GM19455 (cell line): ENCODE data around the gene AUTS2.

ENCODE experiments used
- ATAC-seq: cut with Tn5 transposase; IDR thresholded peaks from one replicate; pipeline ENCODE4 v1.9.1; 2021; ENCODE audit not compliant: unreplicated experiment

The AUTS2 gene

DNA sequence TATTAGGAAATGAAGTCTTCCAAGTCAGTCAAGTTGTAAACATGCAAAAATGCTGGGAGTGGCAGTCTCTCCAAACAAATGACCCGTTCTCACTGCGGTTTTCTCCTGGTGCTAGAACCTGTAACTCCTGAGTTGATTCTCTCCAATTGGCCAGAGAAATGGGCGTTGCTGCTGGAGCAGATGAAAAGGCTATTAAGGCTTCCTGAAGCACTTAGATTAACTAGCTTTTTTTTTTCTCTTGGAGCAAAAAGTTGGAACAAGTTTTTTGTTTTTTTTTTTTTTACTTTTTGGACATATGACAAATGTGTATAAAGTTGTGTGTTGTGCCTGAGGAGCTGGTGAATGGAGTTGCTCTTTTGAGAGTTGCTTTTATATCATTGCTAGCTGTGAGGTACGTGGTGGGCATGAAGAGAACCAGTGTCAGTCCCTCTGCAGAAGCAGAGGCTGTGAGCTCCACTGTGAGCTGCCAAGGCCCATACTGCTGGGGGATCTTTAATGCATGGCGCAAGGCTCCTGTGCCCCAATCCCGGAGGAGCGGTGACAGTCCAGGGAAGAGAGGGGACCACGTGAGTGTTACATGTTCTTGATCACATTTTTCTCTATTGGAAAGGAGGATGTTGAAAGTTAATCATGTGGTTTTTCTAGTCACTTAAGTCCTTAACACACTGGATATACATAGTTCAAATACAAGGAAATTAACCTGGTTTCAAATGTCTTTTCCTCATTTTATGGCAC, 1140.0 kb downstream of the AUTS2 start:
- ATAC-seq, result no peak

- ATAC-seq, result no peak
Observed at GRCh38 chr7:70739646-70740210, 1141.5 kb downstream of the AUTS2 start.

DNA sequence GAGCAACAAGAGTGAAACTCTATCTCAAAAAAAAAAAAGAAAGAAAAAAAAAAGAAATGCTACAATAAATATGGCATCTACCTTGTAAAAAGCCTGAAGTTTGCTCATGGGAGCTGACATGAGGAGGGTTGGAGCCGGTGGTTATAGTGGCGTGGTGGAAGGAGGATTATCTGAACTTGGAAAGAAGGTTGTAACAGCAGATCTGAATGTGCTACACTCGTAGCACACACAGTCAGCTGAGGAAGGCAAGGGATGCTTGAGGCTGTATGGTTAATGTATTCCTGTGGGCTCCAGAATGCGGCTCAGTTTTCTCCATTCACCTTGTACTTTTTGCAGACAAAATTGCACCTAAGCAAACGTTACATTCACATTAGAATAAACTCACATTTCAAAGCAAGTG, 1143.4 kb downstream of the AUTS2 start:
- no peak for ATAC-seq

DNA sequence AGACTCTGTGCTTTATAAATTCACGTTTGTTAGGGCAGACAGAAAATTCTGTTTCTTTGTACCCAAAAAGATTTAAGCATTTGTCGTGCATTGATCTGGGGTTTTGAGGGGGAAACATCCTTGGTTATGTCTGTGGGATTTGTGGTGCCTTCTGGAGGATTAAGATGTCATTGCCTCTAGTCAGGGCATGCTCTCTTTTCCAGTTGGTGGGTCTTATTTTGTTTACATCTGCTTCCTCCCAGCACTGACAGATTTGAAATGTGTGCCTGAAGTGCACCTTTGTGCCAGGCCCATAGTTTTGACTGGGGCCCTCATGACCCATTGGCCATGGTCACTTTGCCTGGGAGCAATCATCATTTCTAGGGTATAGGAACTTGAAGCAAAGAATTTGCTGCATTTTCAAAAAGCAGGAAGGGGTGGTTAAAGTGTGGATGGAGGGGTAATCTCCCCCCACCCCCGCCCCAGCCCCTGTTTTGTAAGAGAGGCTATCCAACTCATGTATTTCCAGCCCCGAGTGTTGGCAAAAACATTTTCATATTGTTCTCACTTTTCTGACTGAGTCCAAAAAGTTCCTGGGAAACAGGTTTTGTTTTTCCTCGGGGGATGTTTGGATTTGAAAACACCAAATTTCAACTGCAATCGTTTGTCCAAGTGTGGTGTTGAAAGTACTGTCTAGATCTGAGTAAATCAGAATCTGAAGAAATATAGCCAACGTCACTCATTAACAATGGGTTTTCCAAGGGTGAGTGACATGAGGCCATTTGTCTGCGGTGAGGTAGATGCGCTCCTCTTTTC, 1145.5 kb downstream of the AUTS2 start:
- ATAC-seq, result no peak

DNA sequence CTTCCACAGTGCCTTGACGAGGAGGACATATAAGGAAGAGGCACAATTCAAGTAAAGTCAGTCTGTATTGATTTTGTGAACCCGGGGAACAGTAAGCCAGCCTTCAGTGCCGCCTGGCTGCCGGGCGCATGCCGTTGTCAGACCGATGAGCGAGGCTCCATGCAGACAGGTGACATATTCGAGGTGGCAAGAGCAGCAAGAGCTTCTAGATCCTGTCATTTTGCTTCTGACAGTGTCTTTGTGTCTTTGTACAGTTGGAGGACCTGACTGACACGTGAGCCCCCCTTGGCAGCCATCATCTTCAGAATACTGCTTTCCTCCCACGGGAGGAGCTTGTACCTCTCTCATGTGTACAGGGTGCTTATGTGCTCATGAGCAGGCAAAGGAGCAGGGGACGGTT, 1146.2 kb downstream of the AUTS2 start:
- ATAC-seq, result no peak

GRCh38 chr7:70749831-70750230, 1151.6 kb downstream of the AUTS2 start:
- ATAC-seq, result no peak

GRCh38 chr7:70751895-70752294, 1153.6 kb downstream of the AUTS2 start:
- no peak for ATAC-seq

DNA sequence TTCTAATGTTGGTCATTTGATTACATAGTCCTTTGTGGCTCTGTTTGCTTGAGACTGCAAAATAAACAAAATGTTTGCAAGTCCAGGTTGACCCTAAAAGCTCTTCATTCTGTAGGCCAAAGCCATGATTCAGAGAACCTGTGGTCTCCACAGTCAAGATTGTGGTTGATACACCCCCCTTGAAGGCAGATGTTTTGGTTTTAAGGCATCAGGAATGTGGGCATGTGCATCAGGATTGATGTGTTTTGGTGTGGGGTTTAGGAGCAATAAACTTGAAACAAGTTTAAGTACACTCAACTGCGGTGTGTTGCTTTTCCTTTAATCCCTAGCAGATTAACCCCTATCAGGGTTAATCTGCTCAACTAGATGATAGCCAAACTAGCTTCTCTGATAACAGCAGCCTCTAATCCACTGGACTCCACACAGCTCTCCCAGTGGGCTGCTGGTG, 1154.5 kb downstream of the AUTS2 start:
- no peak for ATAC-seq

GRCh38 chr7:70756789-70757188, 1158.5 kb downstream of the AUTS2 start:
- ATAC-seq, result no peak

GRCh38 chr7:70758646-70759045, 1160.4 kb downstream of the AUTS2 start:
- ATAC-seq, result no peak

GRCh38 chr7:70759674-70760073, 1161.4 kb downstream of the AUTS2 start:
- no peak for ATAC-seq

DNA sequence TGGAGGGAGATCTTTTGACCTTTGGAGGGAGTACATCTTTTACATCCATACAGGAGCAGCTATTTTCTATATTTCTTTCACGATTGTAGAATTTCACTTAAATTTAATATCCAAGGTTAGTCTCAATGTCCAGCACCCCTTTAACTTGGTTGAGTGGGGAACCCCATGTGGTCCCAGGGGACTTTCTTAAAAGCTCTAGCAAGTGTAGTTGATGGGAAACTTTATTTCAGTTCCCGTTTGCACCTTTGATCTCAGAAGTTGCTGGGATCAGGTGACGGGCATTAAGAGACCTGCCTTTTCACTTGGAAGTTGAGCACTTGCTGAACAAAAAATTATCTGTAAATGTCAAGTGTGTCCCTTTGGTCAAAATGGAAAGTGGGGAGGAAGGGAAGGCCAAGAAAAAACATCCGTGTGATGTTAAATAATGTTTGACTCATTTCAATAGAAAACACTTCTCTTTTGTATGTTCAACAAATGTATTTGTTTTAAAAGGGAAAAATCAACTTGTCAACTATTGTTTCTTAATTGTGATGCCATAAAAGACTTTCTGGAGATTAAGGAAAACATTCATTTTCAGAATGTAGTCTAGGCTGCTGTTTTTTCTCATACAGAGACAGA, 1163.5 kb downstream of the AUTS2 start:
- ATAC-seq, result no peak

- ATAC-seq, result no peak
Observed at GRCh38 chr7:70762696-70763095, 1164.4 kb downstream of the AUTS2 start.

- peak; percentile 86 for ATAC-seq
Observed at GRCh38 chr7:70763961-70764691, 1165.9 kb downstream of the AUTS2 start.

DNA sequence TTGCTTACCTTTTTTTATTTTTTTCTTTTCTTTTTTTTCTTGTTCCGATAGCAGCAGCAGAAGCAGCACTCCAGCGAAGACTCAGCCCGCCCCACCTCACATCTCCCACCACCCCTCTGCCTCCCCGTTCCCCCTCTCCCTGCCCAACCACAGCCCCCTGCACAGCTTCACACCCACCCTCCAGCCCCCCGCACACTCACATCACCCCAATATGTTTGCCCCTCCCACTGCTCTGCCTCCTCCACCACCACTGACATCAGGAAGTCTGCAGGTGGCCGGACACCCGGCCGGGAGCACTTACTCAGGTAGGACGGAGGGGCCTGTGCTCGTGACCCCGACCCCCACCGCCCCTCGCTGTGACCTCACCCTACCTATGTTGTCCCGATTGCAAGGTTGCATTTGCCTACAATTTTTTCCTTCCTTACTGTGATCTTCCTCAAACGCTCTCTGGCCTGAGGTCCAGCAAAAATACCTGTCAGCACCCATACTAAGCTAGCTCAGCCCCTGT, 1166.5 kb downstream of the AUTS2 start:
- no peak for ATAC-seq

- no peak for ATAC-seq
Observed at GRCh38 chr7:70765651-70766050, 1167.4 kb downstream of the AUTS2 start.

- no peak for ATAC-seq
Observed at GRCh38 chr7:70766109-70766508, 1167.8 kb downstream of the AUTS2 start.

GRCh38 chr7:70766694-70767093, 1168.4 kb downstream of the AUTS2 start:
- no peak for ATAC-seq

DNA sequence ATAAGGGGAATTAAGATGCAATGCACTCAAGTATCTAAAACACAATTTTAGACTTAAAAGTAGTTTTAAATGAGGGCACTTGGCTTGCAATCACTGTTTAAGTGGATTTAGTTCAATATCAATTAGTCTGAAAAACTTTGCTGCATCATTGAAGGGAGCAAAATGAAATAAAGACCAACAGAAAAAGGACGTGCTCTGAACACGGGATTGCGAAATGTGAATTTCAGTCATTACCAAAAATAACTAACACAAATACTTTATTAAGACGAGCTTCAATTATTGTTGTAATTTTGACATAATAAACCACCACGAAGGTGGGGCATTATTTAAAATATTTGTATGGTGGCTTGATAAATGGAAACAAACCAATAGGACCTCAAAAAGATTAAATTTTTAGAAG, 1171.9 kb downstream of the AUTS2 start:
- no peak for ATAC-seq

- no peak for ATAC-seq
Observed at GRCh38 chr7:70771451-70771850, 1173.2 kb downstream of the AUTS2 start.

DNA sequence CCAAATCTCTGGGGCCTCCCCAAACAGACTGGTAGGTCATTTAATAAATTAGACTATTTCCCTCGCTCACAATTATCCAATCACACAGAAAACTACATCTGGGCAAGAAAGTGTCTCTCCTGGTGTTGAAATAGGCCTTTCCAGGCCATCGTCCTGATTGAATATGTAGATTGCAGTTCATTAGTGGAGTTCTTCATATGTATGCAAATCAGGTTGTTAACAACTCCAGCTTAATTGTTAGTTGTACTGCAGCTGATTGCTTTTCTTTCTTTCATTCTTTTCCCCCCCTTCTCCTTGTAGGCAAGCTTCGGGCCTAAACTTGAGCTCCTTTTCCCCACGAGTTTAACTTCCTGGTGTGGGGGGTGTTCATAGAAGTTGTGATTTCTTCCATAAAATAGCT, 1174.6 kb downstream of the AUTS2 start:
- ATAC-seq, result no peak
